SK-N-SH treated with all-trans-retinoic acid at 6 μM for 48 hours (cell line): ENCODE results near the gene GPAT2.
"Not testable (repeated sequence)": the region's sequence is repeated elsewhere in the genome, so short reads cannot be mapped to it uniquely, and the experiment has no call there.

Experiments
- BACH2 ChIP-seq: fragments of 250-450 bp; sonication (Bioruptor Pico); IDR thresholded peaks from 2 replicates; pipeline ENCODE4 v1.9.0; 2021; ENCODE audit warnings: mild to moderate bottlenecking, borderline replicate concordance
- CREB5 ChIP-seq: fragments of 250-450 bp; sonication (Bioruptor Pico); IDR thresholded peaks from 2 replicates; pipeline ENCODE4 v1.5.1; 2020; ENCODE audit warnings: low read depth, mild to moderate bottlenecking, moderate library complexity
- OSR1 ChIP-seq: fragments of 250-450 bp; sonication (Bioruptor Pico); IDR thresholded peaks from 2 replicates; pipeline ENCODE4 v1.8.0; 2022; ENCODE audit warnings: moderate library complexity, mild to moderate bottlenecking, inconsistent platforms
- PPARA ChIP-seq: fragments of 250-450 bp; sonication (Bioruptor Pico); IDR thresholded peaks from 2 replicates; pipeline ENCODE4 v1.5.0; 2020; ENCODE audit warnings: mild to moderate bottlenecking, borderline replicate concordance
- TOX ChIP-seq: fragments of 250-450 bp; sonication (Bioruptor Pico); IDR thresholded peaks from 2 replicates; pipeline ENCODE4 v1.8.0; 2021; ENCODE audit warnings: mild to moderate bottlenecking, moderate library complexity, borderline replicate concordance
- ZNF565 ChIP-seq: fragments of 450-650 bp; formaldehyde crosslinking; conservative IDR thresholded peaks from 2 replicates; pipeline ENCODE4 v1.5.0; 2020; ENCODE audit warnings: low read depth, mild to moderate bottlenecking, moderate library complexity
- ZNF8 ChIP-seq: fragments of 450-650 bp; formaldehyde crosslinking; IDR thresholded peaks from 2 replicates; pipeline ENCODE4 v1.5.0; 2020; ENCODE audit warnings: mild to moderate bottlenecking, moderate library complexity
- TF ChIP-seq, protein P1 (sequence below): fragments of 250-450 bp; sonication (Bioruptor Pico); IDR thresholded peaks from 2 replicates; pipeline ENCODE4 v1.8.0; 2020; ENCODE audit warnings: mild to moderate bottlenecking, moderate library complexity, borderline replicate concordance
- TF ChIP-seq, protein P2 (sequence below): fragments of 250-450 bp; sonication (Bioruptor Pico); IDR thresholded peaks from 2 replicates; pipeline ENCODE4 v1.5.1; 2021; ENCODE audit warnings: mild to moderate bottlenecking, moderate library complexity

DNA sequence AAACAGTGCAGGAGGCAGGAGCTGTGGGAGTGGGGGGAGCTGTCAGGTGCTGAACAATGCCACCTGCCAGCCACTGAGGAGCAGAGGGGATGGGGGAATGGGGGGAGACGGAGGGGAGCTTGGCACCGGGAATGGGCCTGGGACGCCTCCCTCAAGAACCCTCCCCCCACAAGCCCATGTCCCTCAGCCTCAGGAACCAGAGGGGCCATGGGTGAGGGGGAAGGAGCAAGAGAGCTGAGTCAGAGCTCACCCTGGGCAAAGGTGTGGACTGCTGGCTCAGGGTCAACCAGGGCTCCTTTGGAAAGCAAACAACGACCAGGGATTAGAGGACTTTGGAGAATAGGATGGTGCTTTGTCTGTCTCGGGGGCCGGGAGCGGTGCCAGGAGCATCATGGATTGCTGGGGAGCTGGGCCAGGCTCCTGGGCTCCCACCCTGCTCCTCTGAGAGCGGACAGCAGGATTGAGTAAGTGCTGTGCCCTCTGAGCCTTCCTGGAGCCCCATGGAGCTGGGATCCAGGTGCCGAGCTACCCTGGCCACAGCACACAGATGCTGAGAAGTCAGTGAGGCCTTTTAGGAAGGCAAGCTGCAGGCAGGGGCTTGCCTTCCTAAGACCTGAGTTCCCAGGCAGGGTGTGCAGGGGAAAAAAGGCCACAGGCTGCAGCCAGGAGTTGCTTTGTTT, 33.3 kb upstream of the GPAT2 start:
- TF ChIP-seq ZNF565 (CRISPR knock-in tag); ZNF8 (CRISPR knock-in tag); CREB5 (CRISPR knock-in tag); OSR1 (CRISPR knock-in tag); PPARA (CRISPR knock-in tag); TOX; BACH2 (CRISPR knock-in tag): not testable (repeated sequence)
- TF ChIP-seq, protein P1, sequence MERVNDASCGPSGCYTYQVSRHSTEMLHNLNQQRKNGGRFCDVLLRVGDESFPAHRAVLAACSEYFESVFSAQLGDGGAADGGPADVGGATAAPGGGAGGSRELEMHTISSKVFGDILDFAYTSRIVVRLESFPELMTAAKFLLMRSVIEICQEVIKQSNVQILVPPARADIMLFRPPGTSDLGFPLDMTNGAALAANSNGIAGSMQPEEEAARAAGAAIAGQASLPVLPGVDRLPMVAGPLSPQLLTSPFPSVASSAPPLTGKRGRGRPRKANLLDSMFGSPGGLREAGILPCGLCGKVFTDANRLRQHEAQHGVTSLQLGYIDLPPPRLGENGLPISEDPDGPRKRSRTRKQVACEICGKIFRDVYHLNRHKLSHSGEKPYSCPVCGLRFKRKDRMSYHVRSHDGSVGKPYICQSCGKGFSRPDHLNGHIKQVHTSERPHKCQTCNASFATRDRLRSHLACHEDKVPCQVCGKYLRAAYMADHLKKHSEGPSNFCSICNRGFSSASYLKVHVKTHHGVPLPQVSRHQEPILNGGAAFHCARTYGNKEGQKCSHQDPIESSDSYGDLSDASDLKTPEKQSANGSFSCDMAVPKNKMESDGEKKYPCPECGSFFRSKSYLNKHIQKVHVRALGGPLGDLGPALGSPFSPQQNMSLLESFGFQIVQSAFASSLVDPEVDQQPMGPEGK (CRISPR knock-in tag): not testable (repeated sequence)
- TF ChIP-seq, protein P2, sequence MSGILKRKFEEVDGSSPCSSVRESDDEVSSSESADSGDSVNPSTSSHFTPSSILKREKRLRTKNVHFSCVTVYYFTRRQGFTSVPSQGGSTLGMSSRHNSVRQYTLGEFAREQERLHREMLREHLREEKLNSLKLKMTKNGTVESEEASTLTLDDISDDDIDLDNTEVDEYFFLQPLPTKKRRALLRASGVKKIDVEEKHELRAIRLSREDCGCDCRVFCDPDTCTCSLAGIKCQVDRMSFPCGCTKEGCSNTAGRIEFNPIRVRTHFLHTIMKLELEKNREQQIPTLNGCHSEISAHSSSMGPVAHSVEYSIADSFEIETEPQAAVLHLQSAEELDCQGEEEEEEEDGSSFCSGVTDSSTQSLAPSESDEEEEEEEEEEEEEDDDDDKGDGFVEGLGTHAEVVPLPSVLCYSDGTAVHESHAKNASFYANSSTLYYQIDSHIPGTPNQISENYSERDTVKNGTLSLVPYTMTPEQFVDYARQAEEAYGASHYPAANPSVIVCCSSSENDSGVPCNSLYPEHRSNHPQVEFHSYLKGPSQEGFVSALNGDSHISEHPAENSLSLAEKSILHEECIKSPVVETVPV (CRISPR knock-in tag): not testable (repeated sequence)
